ENCODE measurements around the gene FOLR2. TPM values are rescaled to one million over a fixed set of nuclear protein-coding genes. Genes with fewer than 3 reads are reported as not detected.
"Not testable (repeated sequence)": the region's sequence is repeated elsewhere in the genome, so short reads cannot be mapped to it uniquely, and the experiment has no call there.

The FOLR2 gene
- not detected in 2 replicates for polyA plus RNA-seq (2013)

- WGBS (ENCODE audit: extremely low coverage, insufficient coverage, insufficient read length): no CpG with 5 or more reads among the region's 6 CpGs
- no peak within 1 kb of the TSS for H3K4me2 ChIP-seq (ENCODE audit: low read length)
- no peak within 1 kb of the TSS for H2AK5ac ChIP-seq (ENCODE audit: low read length)
- H3K9ac ChIP-seq (ENCODE audit: low read length): no peak within 1 kb of the TSS
- no peak within 1 kb of the TSS for H4K8ac ChIP-seq (ENCODE audit: low read depth, low read length)
- H2BK120ac ChIP-seq (ENCODE audit: insufficient read depth, low read length, poor library complexity): no peak within 1 kb of the TSS
- H3K23ac ChIP-seq (ENCODE audit: low read length): no peak within 1 kb of the TSS
- peaks cover 2% of the 10 kb centered on the region for H3K9me3 ChIP-seq (ENCODE audit: insufficient read depth, low read depth, low read length)
- peaks cover 2 to 3% of the 10 kb centered on the region in 2 experiments for H3K4me1 ChIP-seq (ENCODE audit: control insufficient read depth in 1 of 2, insufficient read depth in 2 of 2, low read length in 2 of 2)
- H2BK12ac ChIP-seq (ENCODE audit: low read length): no peak within 1 kb of the TSS
- H4K12ac ChIP-seq (ENCODE audit: low read depth, low read length): no peak within 1 kb of the TSS
- no peaks in the 10 kb centered on the region for H3K79me1 ChIP-seq (ENCODE audit: low read length)
- no peaks in the 10 kb centered on the region for H3K36me3 ChIP-seq (ENCODE audit: control insufficient read depth in 1 of 2, insufficient read depth in 2 of 2, low read length in 2 of 2)
- no peak within 1 kb of the TSS for H3K27ac ChIP-seq (ENCODE audit: low read depth, low read length)
- no peak for DNase-seq
- H3K4me3 ChIP-seq (ENCODE audit: low read depth, low read length): no peak within 1 kb of the TSS
- no peak within 1 kb of the TSS for H3K14ac ChIP-seq (ENCODE audit: low read length)
- no peak within 1 kb of the TSS for H4K91ac ChIP-seq (ENCODE audit: low read depth, low read length)
- H2BK5ac ChIP-seq (ENCODE audit: low read depth, low read length, poor library complexity): no peak within 1 kb of the TSS
- no peak within 1 kb of the TSS for H2AFZ ChIP-seq (ENCODE audit: insufficient read depth, low read length, poor library complexity)
- H3K79me2 ChIP-seq (ENCODE audit: control insufficient read depth, insufficient read depth, low read length, poor library complexity): no peaks in the 10 kb centered on the region
- H3K18ac ChIP-seq (ENCODE audit: low read length): no peak within 1 kb of the TSS
- no peak within 1 kb of the TSS for H3K4ac ChIP-seq (ENCODE audit: low read depth, low read length)
- no peaks in the 10 kb centered on the region for H3K27me3 ChIP-seq (ENCODE audit: insufficient read depth, low read length)
Observed at GRCh38 chr11:72216638-72217037, at the start of gene FOLR2. TSS of gene FOLR2 (plus strand) at chr11:72216794. CDS start at chr11:72218585, 1,791 bp downstream.

- H3K23ac ChIP-seq (ENCODE audit: low read length); H3K79me1 ChIP-seq (ENCODE audit: low read length); H2AK5ac ChIP-seq (ENCODE audit: low read length); H3K4me1 ChIP-seq (ENCODE audit: control insufficient read depth in 1 of 2, insufficient read depth in 2 of 2, low read length in 2 of 2); H2BK120ac ChIP-seq (ENCODE audit: insufficient read depth, low read length, poor library complexity); H3K36me3 ChIP-seq (ENCODE audit: control insufficient read depth in 1 of 2, insufficient read depth in 2 of 2, low read length in 2 of 2); H3K4ac ChIP-seq (ENCODE audit: low read depth, low read length); H3K4me2 ChIP-seq (ENCODE audit: low read length); H2BK12ac ChIP-seq (ENCODE audit: low read length); H3K9ac ChIP-seq (ENCODE audit: low read length); H3K27me3 ChIP-seq (ENCODE audit: insufficient read depth, low read length); H3K14ac ChIP-seq (ENCODE audit: low read length); H4K91ac ChIP-seq (ENCODE audit: low read depth, low read length); H4K12ac ChIP-seq (ENCODE audit: low read depth, low read length); H3K79me2 ChIP-seq (ENCODE audit: control insufficient read depth, insufficient read depth, low read length, poor library complexity); H4K8ac ChIP-seq (ENCODE audit: low read depth, low read length); H2BK5ac ChIP-seq (ENCODE audit: low read depth, low read length, poor library complexity); H3K27ac ChIP-seq (ENCODE audit: low read depth, low read length); H2AFZ ChIP-seq (ENCODE audit: insufficient read depth, low read length, poor library complexity); H3K9me3 ChIP-seq (ENCODE audit: insufficient read depth, low read depth, low read length); H3K18ac ChIP-seq (ENCODE audit: low read length); H3K4me3 ChIP-seq (ENCODE audit: low read depth, low read length): not testable (repeated sequence)
- DNase-seq: peak; percentile 57 to 79
- no CpG with 5 or more reads among the region's 5 CpGs for WGBS (ENCODE audit: extremely low coverage, insufficient coverage, insufficient read length)
Observed at GRCh38 chr11:72169046-72169555, 47.5 kb upstream of the FOLR2 start.

- not testable (repeated sequence) for H3K79me1 ChIP-seq (ENCODE audit: low read length); H3K9ac ChIP-seq (ENCODE audit: low read length); H3K4me2 ChIP-seq (ENCODE audit: low read length); H2BK5ac ChIP-seq (ENCODE audit: low read depth, low read length, poor library complexity); H3K4me1 ChIP-seq (ENCODE audit: control insufficient read depth in 1 of 2, insufficient read depth in 2 of 2, low read length in 2 of 2); H4K91ac ChIP-seq (ENCODE audit: low read depth, low read length); H3K23ac ChIP-seq (ENCODE audit: low read length); H3K4me3 ChIP-seq (ENCODE audit: low read depth, low read length); H2AFZ ChIP-seq (ENCODE audit: insufficient read depth, low read length, poor library complexity); H3K27me3 ChIP-seq (ENCODE audit: insufficient read depth, low read length); H4K8ac ChIP-seq (ENCODE audit: low read depth, low read length); H3K27ac ChIP-seq (ENCODE audit: low read depth, low read length); H3K36me3 ChIP-seq (ENCODE audit: control insufficient read depth in 1 of 2, insufficient read depth in 2 of 2, low read length in 2 of 2); H2BK120ac ChIP-seq (ENCODE audit: insufficient read depth, low read length, poor library complexity); H3K79me2 ChIP-seq (ENCODE audit: control insufficient read depth, insufficient read depth, low read length, poor library complexity); H2AK5ac ChIP-seq (ENCODE audit: low read length); H3K18ac ChIP-seq (ENCODE audit: low read length); H2BK12ac ChIP-seq (ENCODE audit: low read length); H4K12ac ChIP-seq (ENCODE audit: low read depth, low read length); H3K14ac ChIP-seq (ENCODE audit: low read length); H3K4ac ChIP-seq (ENCODE audit: low read depth, low read length); DNase-seq; H3K9me3 ChIP-seq (ENCODE audit: insufficient read depth, low read depth, low read length)
- no CpG with 5 or more reads among the region's 3 CpGs for WGBS (ENCODE audit: extremely low coverage, insufficient coverage, insufficient read length)
Observed at GRCh38 chr11:72169754-72170153, 46.8 kb upstream of the FOLR2 start.

- not testable (repeated sequence) for H3K14ac ChIP-seq (ENCODE audit: low read length); H3K27me3 ChIP-seq (ENCODE audit: insufficient read depth, low read length); H3K4me2 ChIP-seq (ENCODE audit: low read length); DNase-seq; H4K12ac ChIP-seq (ENCODE audit: low read depth, low read length); H4K8ac ChIP-seq (ENCODE audit: low read depth, low read length); H4K91ac ChIP-seq (ENCODE audit: low read depth, low read length); H3K9me3 ChIP-seq (ENCODE audit: insufficient read depth, low read depth, low read length); H3K23ac ChIP-seq (ENCODE audit: low read length); H2AFZ ChIP-seq (ENCODE audit: insufficient read depth, low read length, poor library complexity); H2BK12ac ChIP-seq (ENCODE audit: low read length); H3K4me3 ChIP-seq (ENCODE audit: low read depth, low read length); H3K4me1 ChIP-seq (ENCODE audit: control insufficient read depth in 1 of 2, insufficient read depth in 2 of 2, low read length in 2 of 2); H3K4ac ChIP-seq (ENCODE audit: low read depth, low read length); H2BK5ac ChIP-seq (ENCODE audit: low read depth, low read length, poor library complexity); H3K79me1 ChIP-seq (ENCODE audit: low read length); H3K79me2 ChIP-seq (ENCODE audit: control insufficient read depth, insufficient read depth, low read length, poor library complexity); H3K27ac ChIP-seq (ENCODE audit: low read depth, low read length); H3K18ac ChIP-seq (ENCODE audit: low read length); H3K36me3 ChIP-seq (ENCODE audit: control insufficient read depth in 1 of 2, insufficient read depth in 2 of 2, low read length in 2 of 2); H2AK5ac ChIP-seq (ENCODE audit: low read length); H2BK120ac ChIP-seq (ENCODE audit: insufficient read depth, low read length, poor library complexity)
- peak overlapping the region; percentile 53 for H3K9ac ChIP-seq (ENCODE audit: low read length)
- WGBS (ENCODE audit: extremely low coverage, insufficient coverage, insufficient read length): no CpG with 5 or more reads among the region's 4 CpGs
Observed at GRCh38 chr11:72172043-72172442, 44.6 kb upstream of the FOLR2 start.
